Adrenal gland (tissue), 19 donors: ENCODE data around the gene TRMT6. TPM values are rescaled to one million over a fixed set of nuclear protein-coding genes. Genes with fewer than 3 reads are reported as not detected.

Source experiments
- DNase-seq, 7 donors: peaks; one replicate each; pipeline ENCODE4 v3.0.0-alpha.2; 2019 to 2020
- H3K27ac ChIP-seq, 5 donors: fragments of 200-600 bp; sonication (generic) in 4 of 5; 1 replicate in 3 of 5; 2 replicates in 2 of 5; pipeline versions ENCODE4 v1.5.1 to v1.8.0; 2016 to 2020; ENCODE audit warnings: mild to moderate bottlenecking in 1 of 5
- H3K27me3 ChIP-seq: fragments of 200-600 bp; 2 replicates; pipeline ENCODE4 v1.8.0; 2021
- H3K36me3 ChIP-seq, 2 donors: fragments of 200-600 bp; replicated peaks in 1 of 2; 1 replicate in 1 of 2; 2 replicates in 1 of 2; pipeline versions ENCODE4 v1.5.1 to v1.8.0; 2018 to 2022
- H3K4me1 ChIP-seq, 2 donors: fragments of 200-600 bp; replicated peaks in 1 of 2; 1 replicate in 1 of 2; 2 replicates in 1 of 2; pipeline versions ENCODE4 v1.5.1 to v1.8.0; 2018 to 2021
- H3K4me3 ChIP-seq, 4 donors: fragments of 200-600 bp; sonication (generic) in 3 of 4; one replicate each; pipeline ENCODE4 v1.5.1; 2016 to 2018
- H3K9me3 ChIP-seq, 3 donors: fragments of 200-600 bp; sonication (generic) in 1 of 3; replicated peaks in 1 of 3; 1 replicate in 2 of 3; 2 replicates in 1 of 3; pipeline versions ENCODE4 v1.5.1 to v1.8.0; 2016 to 2021
- POLR2A ChIP-seq, 2 donors: fragments of 450-650 bp; IDR thresholded peaks; one replicate each; pipeline ENCODE4 v1.6.1; 2017; ENCODE audit warnings: antibody characterized with exemption in 2 of 2, mild to moderate bottlenecking in 2 of 2, moderate library complexity in 1 of 2
- WGBS, 4 donors: extraction: QIAGEN DNeasy Blood & Tissue Kit in 2 of 4; methylation state at CpG; one replicate each; pipeline versions ENCODE4 v1.1.5 to v1.1.7; 2013 to 2017; 5-methylcytosine and 5-hydroxymethylcytosine counted together
- intact Hi-C, 2 donors: fragments of 100-400 bp; cut with DNase I; formaldehyde crosslinking; loops; one replicate each; pipeline versions ENCODE4 v1.14.1 to v1.15.0; 2022 to 2023
- long read RNA-seq, 10 donors: library from polyadenylated mRNA in 3 of 10; unstranded in 2 of 10; stranded (forward) in 1 of 10; transcript quantifications; one replicate each; pipeline ENCODE4 v2.0.0 and lab custom pipeline, GENCODE V29; 2021 to 2026
- polyA plus RNA-seq, 3 donors: library from polyadenylated mRNA; stranded (reverse); fragments of 200-250 nt in 2 of 3; fragments of 350-450 nt in 1 of 3; fragmentation: Illumina TruSeq in 1 of 3; extraction: RNeasy Lipid Tissue Mini Kit (QIAGEN cat#74804) in 1 of 3; gene quantifications; one replicate each; pipeline ENCODE4 v1.2.3, GENCODE V29; 2013 to 2014
- total RNA-seq, 9 donors: library from RNA; depleted of rRNA in 4 of 9; stranded (reverse); fragments of >200 nt in 4 of 9; fragments of 120-200 nt in 1 of 9; fragmentation: NEBNext Ultra II Directional in 1 of 9; extraction: Animal tissue kit (Norgen Biotek cat#: 25700) in 1 of 9; gene quantifications; one replicate each; pipeline versions ENCODE4 v1.1.0 to v1.2.4, GENCODE V29; 2013 to 2023
- TF ChIP-seq, protein P1 (sequence below), 6 experiments: fragments of 450-650 bp in 4 of 6; fragments of 200-600 bp in 2 of 6; sonication (generic) in 1 of 6; IDR thresholded peaks; 1 replicate in 5 of 6; 2 replicates in 1 of 6; pipeline versions ENCODE4 v1.5.1 to v1.8.0; 2016 to 2021; ENCODE audit warnings: antibody characterized with exemption in 6 of 6, mild to moderate bottlenecking in 2 of 6, moderate library complexity in 1 of 6
- donor health status: healthy with polysubstance abuse.
- donor health status: Bipolar disorder and iron deficiency.
- donor health status: DM: yes; HTN: yes; CAD: no.
- donor health status: DM: no; HTN: no; CAD: no.
- donor health status: DM: no; HTN: no; CAD: no.
- donor health status: DM: yes; HTN: yes; CAD: no.

Gene TRMT6, protein sequence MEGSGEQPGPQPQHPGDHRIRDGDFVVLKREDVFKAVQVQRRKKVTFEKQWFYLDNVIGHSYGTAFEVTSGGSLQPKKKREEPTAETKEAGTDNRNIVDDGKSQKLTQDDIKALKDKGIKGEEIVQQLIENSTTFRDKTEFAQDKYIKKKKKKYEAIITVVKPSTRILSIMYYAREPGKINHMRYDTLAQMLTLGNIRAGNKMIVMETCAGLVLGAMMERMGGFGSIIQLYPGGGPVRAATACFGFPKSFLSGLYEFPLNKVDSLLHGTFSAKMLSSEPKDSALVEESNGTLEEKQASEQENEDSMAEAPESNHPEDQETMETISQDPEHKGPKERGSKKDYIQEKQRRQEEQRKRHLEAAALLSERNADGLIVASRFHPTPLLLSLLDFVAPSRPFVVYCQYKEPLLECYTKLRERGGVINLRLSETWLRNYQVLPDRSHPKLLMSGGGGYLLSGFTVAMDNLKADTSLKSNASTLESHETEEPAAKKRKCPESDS
- 10 to 100 TPM in 8 of 9 donors, 1 to 10 TPM in 1; 8.9 to 18.8 (median 15.3) TPM for total RNA-seq
- polyA plus RNA-seq, result 10 to 100 TPM; 12.5 to 32.0 (median 15.0) TPM
- long read RNA-seq, donor 1, partial matches to known transcripts, result 0 of 1 reads
- long read RNA-seq, donor 1, other reads (novel, unspliced or antisense), result 0 of 1 reads
- long read RNA-seq, donor 2, transcript TRMT6-201 (11 exons, 2,327 nt), result major isoform, 5 of 5 reads
- long read RNA-seq, donor 2, partial matches to known transcripts, result 0 of 5 reads
- long read RNA-seq, donor 2, other reads (novel, unspliced or antisense), result 0 of 5 reads
- long read RNA-seq, donor 3, result 0 reads
- long read RNA-seq, donor 4, partial matches to known transcripts, result 9 of 11 reads
- long read RNA-seq, donor 4, other reads (novel, unspliced or antisense), result 0 of 11 reads
- long read RNA-seq, donor 5, transcript TRMT6-201 (11 exons, 2,327 nt), result major isoform, 29 of 36 reads
- long read RNA-seq, donor 5, partial matches to known transcripts, result 3 of 36 reads
- long read RNA-seq, donor 5, other reads (novel, unspliced or antisense), result 2 of 36 reads
- long read RNA-seq, donor 6, partial matches to known transcripts, result 3 of 6 reads
- long read RNA-seq, donor 6, other reads (novel, unspliced or antisense), result 0 of 6 reads
- long read RNA-seq, donor 7, partial matches to known transcripts, result 0 of 1 reads
- long read RNA-seq, donor 7, other reads (novel, unspliced or antisense), result 0 of 1 reads
- long read RNA-seq, donor 8, partial matches to known transcripts, result 0 of 1 reads
- long read RNA-seq, donor 8, other reads (novel, unspliced or antisense), result 0 of 1 reads
- long read RNA-seq, donor 9, result 0 reads
- long read RNA-seq, donor 10, partial matches to known transcripts, result 0 of 3 reads
- long read RNA-seq, donor 10, other reads (novel, unspliced or antisense), result 0 of 3 reads

DNA sequence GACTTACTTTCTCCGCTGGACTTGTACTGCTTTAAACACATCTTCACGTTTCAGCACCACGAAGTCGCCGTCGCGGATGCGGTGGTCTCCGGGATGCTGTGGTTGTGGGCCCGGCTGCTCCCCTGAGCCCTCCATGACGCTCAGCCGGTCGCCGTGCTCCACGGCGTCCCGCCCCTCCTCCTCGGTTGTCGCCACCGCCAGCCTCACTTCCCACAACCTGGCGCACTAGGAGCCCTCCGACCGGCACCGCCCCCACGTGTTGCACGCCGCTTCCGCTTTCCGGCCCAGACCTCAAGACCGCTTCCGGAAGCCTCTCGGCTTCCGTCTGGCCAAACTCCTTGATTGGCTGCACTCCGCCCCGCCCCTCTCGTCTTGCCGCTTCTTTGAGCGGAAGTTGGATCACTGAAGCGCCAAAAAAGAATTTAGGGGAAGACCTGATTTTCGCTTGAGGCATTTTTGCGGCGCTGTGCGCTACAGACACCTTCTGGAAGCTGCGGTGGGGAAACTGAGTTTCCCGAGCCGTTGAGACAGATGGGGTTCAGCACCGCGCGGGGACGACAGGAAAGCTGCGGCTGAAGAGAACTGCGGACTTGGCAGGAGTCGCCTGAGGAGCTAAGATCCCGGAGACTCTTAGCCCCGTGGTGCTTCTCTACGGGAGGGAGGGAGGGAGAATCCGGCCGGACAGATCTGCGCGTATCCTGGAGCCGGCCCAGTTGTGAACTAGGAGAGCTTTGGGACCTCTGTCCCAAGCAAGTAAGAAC, at the start of gene TRMT6, which contains the start of gene MCM8:
TSS of gene TRMT6 (minus strand) at position 263 of the 761 bp plus-strand sequence. CDS start at position 135, 128 bp downstream.
TSS of gene MCM8 (plus strand) at position 382 of the 761 bp plus-strand sequence. CDS start 1,364 bp downstream, outside the sequence.
- H3K27ac ChIP-seq, result peak within 1 kb of the TSS; percentile 62 to 82 (median 76)
- intact Hi-C loops, result loop anchor here in 1 of 2 donors (10.0 kb wide), 1 partner anchor 124 kb away; no protein-coding TSS in a partner anchor
- DNase-seq, result peak; percentile 94 to 99 (median 97)
- TF ChIP-seq, protein P1, sequence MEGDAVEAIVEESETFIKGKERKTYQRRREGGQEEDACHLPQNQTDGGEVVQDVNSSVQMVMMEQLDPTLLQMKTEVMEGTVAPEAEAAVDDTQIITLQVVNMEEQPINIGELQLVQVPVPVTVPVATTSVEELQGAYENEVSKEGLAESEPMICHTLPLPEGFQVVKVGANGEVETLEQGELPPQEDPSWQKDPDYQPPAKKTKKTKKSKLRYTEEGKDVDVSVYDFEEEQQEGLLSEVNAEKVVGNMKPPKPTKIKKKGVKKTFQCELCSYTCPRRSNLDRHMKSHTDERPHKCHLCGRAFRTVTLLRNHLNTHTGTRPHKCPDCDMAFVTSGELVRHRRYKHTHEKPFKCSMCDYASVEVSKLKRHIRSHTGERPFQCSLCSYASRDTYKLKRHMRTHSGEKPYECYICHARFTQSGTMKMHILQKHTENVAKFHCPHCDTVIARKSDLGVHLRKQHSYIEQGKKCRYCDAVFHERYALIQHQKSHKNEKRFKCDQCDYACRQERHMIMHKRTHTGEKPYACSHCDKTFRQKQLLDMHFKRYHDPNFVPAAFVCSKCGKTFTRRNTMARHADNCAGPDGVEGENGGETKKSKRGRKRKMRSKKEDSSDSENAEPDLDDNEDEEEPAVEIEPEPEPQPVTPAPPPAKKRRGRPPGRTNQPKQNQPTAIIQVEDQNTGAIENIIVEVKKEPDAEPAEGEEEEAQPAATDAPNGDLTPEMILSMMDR (IDR thresholded peaks at IDR 0.05), result no peak
- TF ChIP-seq POLR2A (IDR thresholded peaks at IDR 0.05), result peak in 1 of 2 donors; percentile 73
- peaks cover 0 to 28% of the 10 kb centered on the region in 2 donors for H3K36me3 ChIP-seq
- H3K4me1 ChIP-seq, result peaks cover 7 to 23% of the 10 kb centered on the region in 2 donors
- no peaks in the 10 kb centered on the region for H3K9me3 ChIP-seq
- no peaks in the 10 kb centered on the region for H3K27me3 ChIP-seq
- WGBS, 4 donors, result 0 to 1% (median 0%) methylated on average over 26 to 61 of the region's 61 CpGs
- peak within 1 kb of the TSS; percentile 34 to 90 (median 74) for H3K4me3 ChIP-seq

DNA sequence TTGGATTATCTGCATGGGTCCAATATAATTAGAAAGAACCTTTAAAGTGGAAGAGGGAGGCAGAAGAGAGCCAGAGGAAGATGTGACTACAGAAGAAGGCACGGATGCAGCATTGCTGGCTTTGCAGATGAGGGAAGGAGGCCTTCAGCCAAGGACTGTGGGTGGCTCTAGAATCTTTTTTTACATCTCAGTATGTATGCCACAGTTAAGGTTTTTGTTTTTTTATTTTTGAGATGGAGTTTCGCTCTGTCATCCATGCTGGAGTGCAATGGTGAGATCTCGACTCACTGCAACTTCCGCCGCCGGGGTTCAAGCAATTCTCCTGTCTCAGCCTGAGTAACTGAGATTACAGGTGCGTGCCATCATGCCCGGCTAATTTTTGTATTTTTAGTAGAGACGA, 49.5 kb upstream of the TRMT6 start:
- no peak overlapping the region for H3K27ac ChIP-seq
- no peaks in the 10 kb centered on the region for H3K27me3 ChIP-seq
- DNase-seq, result no peak
- peaks cover 0 to 2% of the 10 kb centered on the region in 2 donors for H3K4me1 ChIP-seq
- TF ChIP-seq, protein P1 (IDR thresholded peaks at IDR 0.05), result no peak
- no peak for TF ChIP-seq POLR2A (IDR thresholded peaks at IDR 0.05)
- H3K9me3 ChIP-seq, result no peaks in the 10 kb centered on the region
- 95 to 98% (median 96%) methylated on average over 9 of the region's 9 CpGs for WGBS, 4 donors
- H3K36me3 ChIP-seq, result no peaks in the 10 kb centered on the region
- H3K4me3 ChIP-seq, result no peak overlapping the region
- intact Hi-C loops, result no loop called here

DNA sequence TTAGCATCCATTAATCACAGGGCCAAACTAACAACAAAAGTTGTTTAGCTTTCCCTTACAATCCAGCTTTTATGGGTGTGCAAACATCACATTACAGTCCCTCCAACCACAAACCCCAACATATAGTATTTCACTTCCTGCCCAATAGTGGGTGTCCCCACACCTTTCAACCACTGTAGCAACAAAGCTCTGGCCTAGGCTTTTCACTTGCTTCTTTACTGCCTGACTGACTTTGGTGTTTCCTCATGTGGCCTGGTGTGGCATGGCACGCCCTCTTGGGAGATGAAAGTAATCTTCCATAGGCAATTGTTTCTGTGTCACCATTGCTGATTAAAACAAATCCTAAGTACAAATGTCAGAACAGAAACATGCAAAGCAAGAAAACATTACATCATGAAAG, 46.4 kb upstream of the TRMT6 start:
- Histone ChIP-seq H3K27ac (no peak overlapping the region), H3K9me3 (no peaks in the 10 kb centered on the region), H3K4me1 (peaks cover under 1 to 4% of the 10 kb centered on the region in 2 donors), H3K36me3 (no peaks in the 10 kb centered on the region), H3K27me3 (no peaks in the 10 kb centered on the region), H3K4me3 (no peak overlapping the region)
- WGBS, 4 donors, result 80 to 93% (median 89%) methylated on average over 1 of the region's 1 CpG
- TF ChIP-seq, protein P1 (IDR thresholded peaks at IDR 0.05), result no peak
- TF ChIP-seq POLR2A (IDR thresholded peaks at IDR 0.05), result no peak
- DNase-seq, result no peak
- intact Hi-C loops, result no loop called here
